Stimulated activated naive CD4-positive, alpha-beta T cell (primary cell): Measurements from ENCODE around the gene CNTNAP2.

Source experiments
- DNase-seq, 6 experiments: peaks; one replicate each; lab custom pipeline; 2025; lab: John Stamatoyannopoulos, UW

Gene CNTNAP2

DNA sequence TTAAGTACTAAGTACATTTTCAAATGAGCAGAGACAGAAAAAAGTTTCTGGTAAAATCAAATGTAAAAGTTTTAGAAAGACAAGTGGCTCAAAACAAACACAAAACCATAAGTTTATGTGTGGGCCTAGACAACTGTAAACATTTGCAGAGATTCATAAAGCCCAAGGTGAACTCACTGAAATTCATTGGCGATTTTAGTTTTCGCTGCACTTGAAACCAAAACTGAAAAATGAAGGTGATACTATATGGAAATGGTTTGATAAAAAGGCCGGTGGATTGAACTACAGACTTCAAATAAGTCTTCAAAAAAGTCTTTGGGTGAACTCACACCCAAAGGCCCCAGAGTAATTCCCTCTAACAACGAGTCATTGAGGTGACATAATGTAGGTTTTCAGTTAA lies 1289.0 kb downstream of the CNTNAP2 start:
- no peak for DNase-seq

DNA sequence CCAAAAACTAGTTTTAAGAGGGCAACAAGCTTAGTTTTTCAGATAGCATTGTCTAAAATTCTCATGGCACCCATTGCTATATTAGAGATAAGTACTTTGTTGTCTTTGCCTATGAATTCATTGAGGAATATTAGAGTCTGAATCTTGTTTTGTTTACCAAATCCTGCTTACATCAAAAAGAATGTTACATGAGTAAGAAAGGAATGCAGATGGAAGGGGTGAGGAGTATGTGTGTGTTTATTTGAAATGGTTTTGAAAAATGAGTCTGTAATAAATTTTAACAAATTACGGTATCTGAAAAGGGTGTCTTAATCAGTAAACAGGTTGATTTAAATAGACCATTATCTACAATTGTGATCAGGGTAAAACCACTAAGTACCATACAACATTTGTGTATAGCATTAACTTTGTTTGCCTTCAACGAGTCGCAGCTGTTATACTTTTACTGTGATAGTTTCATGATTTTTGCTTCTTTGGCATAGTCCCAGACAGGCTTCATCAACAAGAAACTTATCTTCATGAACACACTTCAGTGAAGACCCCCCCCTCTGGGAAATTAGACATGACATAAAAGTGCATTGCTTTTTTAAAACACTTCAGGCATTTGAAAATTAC lies 1290.0 kb downstream of the CNTNAP2 start:
- no peak for DNase-seq

DNA sequence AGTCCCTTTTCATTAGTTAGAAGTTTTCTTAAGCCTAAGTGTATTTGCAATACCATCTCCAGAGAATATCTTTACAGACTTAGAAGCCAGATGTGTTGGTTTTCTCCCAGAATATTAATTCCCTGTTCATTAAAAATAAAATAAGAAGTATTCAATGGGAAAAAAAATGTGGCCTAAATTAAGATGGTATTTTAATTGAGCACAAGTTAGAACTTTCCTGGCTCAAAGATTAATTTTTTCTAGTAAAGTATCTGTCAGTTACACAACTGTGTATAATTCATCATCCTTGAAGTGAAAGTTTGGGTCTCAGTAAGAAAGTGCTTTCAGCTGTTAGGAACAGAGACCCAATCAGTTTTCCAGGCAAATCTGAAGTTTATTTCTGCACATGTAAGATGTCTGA lies 1294.5 kb downstream of the CNTNAP2 start:
- no peak for DNase-seq

DNA sequence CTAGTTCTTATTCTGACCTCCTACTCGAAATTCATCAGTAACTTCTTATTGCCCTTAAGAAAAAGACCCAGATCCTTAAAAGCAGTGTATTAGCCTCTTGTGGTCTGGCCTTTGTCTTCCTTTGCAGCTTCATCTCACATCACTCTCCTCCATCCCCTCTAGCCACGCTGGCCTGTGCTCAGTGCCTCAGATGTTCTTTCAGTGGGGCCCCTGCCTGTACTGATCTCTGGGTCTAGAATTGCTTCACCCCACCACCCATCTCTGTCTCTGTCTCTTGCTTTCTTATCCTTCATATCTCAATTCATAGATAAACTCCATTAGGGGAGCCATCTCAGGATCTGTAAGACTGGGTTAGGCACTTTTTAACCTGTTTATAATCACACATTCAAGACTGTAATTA lies 1295.5 kb downstream of the CNTNAP2 start:
- DNase-seq = no peak

DNA sequence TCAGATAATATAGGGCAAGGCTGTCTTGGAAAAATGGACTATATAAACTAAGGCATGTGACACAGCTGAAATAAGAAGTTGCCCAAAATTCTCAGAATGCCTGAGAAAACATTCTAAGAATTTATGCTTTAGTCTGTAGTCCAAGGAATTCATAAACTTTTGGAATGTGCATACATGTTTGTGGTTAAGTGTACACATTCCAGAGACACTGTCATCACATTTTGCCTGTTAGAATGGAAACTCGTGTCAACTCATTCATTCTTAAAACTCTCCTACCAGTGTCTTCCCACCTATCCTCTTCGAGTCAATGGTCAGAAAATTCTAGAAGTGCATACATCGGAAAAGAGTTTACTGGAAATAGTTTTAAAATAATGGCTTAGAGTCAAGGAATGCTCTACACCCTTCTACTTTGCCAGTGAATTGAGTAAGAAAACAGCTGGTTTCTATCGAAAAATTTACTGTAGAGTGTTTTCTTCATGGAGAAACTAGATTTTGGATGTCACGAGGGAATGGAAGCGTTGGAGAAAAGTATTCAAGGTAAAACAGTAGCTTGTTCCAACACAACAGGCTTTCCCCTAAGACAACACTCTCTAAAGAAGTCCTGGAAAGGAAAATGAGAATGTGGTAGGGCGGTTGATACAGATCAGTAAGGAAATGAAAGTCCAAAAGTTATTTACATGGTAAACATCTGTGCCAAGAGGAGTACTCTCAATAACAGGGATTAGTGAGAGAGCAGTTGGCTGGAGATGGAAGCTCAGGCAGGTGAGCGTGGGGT lies 1296.4 kb downstream of the CNTNAP2 start:
- DNase-seq = no peak

DNA sequence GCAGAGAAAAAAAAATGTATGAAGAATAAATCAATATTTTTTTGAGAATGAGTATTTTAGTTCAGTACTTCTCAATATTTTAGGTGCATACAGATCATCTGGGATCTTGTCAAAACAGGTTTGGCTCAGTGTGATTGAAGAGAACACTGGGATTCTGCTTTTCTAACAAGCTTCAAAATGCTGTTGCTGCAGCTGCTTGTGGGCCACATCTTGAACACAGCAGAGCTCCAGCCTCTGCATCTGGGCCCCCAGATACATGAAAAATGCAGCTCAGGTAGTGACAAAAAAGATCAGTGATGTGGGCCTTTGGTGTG lies 1296.9 kb downstream of the CNTNAP2 start:
- DNase-seq = no peak

DNA sequence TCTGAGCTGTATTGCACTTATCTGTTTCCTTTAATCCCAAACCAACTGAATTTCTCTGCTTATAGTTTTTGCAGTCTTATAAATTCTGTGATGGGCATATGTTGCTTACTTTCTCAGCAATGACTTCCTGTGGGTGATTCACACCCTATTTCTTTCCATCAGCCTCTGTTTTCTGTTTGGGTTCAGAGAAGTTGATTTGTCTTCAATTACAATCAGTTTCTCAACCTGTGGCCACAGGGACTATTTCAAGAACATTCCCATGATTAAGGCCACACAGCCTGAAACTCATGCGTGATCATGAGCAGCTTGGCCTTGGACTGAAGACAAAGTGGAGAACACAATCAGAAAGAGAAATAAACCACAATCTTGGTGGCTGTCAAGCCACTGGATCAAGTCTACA lies 1299.4 kb downstream of the CNTNAP2 start:
- DNase-seq = no peak

DNA sequence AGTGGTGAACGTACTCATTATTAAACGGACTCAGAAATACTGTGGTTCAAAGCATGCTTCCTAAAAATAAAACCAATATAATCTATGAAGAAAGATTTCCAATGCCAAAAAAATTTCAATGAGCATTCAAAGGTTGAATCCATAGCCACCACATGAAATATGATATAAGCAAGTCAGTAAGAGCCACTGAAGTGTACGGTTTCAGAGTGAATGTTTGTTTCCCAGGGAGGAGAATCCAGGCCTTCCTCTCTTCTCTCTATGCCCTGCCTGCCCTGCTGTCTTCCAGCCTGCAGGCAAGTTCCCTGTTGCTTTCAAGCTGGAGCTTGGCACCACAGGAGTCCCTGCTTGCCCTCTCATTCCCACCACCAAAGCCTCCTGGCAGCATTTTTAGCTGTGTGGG lies 1302.4 kb downstream of the CNTNAP2 start:
- no peak for DNase-seq

DNA sequence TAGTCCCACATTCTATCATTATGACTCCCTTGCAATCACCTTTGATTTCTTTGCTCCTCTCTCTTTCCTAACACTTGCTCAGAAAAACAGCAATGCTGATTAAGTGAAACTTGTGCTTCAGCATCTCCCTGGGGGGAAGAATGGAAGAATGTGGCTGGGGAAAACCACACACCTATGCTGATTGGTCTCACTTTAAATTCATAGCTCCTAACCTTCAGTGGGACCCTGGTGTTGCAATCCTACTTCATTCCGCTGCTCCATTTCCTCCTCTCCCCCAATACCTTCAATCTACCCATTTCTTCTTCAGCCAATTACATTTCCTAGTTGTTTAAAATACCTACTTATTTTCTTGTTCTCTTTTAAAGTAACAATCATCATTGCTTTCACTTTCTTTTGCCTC lies 1307.3 kb downstream of the CNTNAP2 start:
- DNase-seq = no peak

DNA sequence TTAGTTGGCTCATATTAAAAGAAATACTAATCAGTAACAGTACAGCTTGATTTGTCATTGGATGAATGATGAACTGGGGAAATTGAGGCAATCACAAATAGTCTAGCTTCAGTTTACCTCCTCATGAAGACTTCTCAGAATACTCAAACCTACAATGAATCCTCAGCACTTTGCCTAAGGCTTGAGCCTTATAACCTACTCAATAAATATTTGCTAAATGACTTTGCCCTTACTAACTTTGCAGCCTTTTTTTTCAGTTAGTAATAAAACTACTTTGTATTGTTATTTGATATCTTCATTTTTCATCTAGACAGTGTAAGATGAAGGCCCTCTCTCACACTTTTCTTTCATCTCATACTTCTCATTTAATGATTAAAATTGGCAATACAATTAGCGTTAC lies 1311.5 kb downstream of the CNTNAP2 start:
- no peak for DNase-seq

DNA sequence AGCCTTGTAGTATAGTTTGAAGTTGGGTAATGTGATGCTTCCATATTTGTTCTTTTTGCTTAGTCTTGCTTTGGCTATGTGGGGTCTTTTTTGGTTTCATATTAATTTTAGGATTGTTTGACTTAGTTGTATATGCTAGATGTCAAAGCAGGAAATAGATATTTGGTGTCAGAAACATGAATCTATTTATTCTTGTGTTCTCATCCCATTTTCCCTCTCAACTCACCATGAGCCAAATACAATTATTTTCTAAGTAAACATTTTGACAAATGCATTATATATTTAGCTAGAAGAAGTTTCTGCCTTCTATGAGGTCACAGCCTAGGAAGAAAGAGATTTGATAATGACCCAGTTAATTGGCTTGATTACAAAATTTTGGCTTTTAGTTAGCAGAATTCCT lies 1313.4 kb downstream of the CNTNAP2 start:
- no peak for DNase-seq

DNA sequence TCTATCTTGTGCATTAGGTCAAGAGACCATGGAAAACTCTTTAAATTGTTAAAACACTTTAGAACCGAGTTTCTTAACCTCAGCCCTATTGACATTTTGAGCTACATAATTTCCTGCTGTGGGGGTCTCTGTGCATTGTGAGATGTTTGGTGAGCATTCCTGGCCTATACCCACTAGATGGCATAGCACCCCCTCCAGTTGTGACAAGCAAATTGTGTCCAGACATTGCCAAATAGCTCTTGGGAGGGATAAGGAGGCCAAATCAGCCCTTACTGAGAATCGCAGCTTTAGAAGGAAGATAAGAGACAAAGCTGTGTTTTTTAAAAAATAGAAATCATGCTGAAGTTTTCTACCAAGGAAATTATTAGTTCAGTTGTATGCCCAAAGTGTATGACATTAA lies 1315.5 kb downstream of the CNTNAP2 start:
- no peak for DNase-seq

DNA sequence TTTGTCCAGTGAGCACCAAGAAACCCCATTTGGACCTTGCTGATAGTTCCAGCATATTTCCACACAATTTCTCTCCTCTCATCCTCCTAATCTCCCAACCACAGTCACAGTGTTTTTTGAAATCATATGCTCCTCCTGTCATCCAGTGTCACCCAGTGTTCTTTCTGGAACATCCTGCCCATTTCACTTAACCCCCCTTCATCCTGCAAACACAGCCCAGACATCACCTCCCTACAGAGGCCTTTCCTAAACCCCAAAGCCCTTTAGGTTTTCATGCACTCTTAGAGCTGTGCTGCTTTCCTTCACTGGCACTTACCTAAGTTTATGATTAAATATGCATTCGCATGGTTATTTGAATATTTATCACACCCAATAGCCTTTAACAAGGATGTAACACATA lies 1316.0 kb downstream of the CNTNAP2 start:
- no peak for DNase-seq

DNA sequence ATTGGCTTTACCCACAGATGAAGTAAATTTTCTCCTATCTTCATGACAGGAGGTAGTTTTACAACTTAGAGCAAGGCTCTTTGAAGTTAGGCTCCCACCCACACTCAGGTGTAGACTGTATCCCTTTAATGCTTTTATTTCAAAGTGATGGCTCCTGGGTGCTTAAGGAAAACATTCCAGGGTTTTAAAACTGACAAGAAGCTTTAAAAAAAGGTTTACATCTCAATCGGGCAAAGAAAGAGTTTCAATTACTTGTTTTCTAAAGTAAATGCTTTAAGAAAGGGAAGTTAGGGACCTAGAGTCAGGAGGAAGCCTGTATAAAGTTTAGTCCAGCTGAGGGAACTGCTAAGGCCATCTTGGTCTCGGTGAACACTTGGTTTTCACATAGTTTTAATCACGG lies 1320.1 kb downstream of the CNTNAP2 start:
- no peak for DNase-seq

DNA sequence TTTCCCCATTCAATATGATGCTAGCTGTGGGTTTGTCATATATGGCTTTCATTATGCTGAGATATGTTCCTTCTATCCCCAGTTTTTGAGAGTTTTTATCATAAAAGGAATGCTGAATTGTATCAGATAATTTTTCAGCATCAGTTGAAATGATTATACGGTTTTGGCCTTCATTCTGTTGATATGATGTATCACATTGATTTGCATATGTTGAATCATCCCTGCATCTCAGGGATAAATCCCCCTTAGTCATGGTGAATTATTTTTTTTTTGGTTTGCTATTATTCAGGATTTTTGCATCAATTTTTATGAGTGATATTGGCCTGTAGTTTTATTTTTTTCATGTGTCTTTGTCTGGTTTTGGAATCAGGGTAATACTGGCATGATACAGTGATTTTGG lies 1321.6 kb downstream of the CNTNAP2 start:
- DNase-seq = no peak

DNA sequence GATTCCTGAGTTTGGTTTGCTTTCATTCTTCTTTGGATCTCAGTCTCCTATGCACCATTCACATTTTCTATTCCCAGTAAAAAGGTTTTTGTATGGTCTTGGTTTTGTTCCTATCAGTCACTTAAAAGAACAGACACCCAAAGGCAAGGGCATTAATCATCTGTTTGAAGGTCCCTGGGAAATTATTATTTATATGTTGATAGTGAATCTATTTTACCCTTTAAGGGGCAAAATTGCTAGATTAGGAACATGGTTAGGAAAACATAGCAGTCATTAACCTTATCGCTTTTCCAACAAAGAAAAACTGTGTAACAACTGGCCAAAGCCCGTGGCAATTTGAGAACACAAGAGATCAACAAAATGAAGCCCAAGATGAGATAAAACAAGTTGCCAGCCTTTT lies 1327.3 kb downstream of the CNTNAP2 start:
- no peak for DNase-seq

DNA sequence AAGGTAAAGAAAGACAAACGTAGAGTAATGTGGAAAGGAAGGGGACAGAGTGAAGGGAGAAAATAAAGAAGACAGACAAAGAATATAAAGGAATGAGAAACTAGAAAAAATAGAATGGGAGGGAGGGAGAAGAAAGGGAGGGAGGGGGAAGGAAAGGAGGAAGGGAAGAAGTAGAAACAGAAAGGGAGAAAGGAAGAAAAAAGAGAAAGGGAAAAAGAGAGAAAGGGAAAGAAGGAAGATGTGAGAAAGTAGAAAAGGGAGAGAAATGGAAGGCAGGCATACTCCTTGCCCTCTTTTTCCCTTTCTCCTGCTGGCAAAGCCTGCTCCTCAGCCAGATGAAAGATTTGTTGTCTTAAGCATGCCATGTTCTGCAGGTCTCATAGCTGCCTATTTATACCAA lies 1336.2 kb downstream of the CNTNAP2 start:
- DNase-seq = no peak

DNA sequence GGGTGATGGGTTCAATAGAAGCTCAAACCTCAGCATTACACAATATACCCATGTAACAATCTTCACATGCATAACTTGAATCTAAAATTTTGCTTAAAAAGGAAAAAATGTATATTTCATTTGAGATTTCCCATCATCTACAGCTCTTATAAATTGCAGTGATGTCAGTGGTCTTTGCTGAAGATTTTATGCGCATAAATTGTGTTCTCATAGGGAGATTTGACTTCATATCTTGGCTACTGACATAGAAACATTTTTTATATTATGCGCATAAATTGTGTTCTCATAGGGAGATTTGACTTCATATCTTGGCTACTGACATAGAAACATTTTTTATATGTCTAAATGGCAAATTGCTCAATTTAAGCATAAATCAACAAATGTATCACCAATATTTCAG lies 1348.6 kb downstream of the CNTNAP2 start:
- DNase-seq = no peak

DNA sequence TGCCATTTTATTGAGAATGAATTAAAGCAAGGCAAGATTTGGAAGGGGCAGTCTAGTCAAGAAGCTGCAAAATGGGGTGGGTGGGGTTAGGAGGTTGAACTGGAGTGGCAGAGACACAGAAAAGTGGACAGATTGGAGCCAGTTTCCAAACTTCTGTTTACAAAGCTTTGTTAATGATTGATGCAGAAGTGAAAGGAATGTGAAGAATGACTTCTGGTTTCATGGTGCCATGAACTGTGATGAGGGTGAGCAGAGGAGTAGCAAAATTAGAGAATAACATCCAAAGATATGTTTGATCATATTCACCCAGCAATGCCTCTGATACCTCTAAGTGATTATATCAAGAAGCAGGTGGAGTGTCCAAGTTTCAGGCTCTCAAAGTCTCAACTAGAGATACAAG lies 1356.0 kb downstream of the CNTNAP2 start:
- no peak for DNase-seq

DNA sequence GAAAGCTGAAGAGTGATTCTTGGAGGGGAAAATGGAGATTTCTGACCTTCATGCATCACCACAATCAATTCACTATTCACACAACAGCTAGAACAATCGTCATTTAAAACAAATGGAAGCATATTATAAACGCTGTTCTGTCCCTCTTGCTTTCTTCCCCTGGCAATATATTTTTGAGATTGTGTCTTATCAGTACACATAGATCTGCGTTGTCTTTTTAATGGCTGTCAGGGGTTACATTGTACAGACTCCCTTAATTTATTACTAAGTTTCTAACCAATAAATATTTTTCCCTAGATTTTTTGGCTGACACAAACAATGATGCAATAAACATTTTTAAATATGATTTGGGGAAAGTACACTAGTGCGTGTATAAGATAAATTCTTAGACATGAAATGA lies 1358.3 kb downstream of the CNTNAP2 start:
- DNase-seq = no peak

DNA sequence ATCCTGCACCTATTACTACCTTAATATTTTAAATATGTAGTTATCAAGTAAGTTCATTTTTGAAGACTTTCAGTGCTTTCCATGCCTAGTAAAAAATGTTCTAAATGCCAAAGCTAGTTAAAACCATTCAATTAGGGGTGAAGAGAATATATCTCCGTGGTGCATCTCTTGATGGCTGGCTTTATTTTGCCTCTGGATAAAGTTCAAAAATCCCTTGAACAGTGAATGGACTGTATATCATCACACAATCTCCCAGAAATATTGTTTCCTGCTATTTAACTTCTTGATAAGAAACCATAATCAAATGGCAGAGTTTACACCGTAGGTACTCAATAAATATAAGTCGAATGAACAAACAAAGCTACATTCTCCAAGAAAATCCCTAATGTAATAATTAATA lies 1360.9 kb downstream of the CNTNAP2 start:
- DNase-seq = no peak

DNA sequence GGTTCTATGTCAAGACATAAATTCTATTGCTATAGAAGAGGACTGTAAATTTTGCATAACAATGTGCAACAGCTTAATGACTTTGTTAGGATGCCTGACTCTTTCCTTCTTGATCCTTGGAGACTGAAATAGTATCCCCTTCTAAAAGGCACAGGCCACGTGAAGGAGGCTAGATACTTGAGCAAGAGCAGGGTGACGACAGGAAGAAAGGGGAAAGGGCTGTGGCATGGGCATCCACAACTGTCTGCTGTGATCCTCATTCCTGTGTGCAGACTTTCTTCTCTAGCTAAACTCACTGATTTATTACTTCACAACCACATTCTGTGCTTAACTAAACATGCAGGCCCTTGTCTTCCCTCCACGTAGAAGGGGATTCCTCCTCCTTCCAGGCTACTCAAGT lies 1362.2 kb downstream of the CNTNAP2 start:
- no peak for DNase-seq

DNA sequence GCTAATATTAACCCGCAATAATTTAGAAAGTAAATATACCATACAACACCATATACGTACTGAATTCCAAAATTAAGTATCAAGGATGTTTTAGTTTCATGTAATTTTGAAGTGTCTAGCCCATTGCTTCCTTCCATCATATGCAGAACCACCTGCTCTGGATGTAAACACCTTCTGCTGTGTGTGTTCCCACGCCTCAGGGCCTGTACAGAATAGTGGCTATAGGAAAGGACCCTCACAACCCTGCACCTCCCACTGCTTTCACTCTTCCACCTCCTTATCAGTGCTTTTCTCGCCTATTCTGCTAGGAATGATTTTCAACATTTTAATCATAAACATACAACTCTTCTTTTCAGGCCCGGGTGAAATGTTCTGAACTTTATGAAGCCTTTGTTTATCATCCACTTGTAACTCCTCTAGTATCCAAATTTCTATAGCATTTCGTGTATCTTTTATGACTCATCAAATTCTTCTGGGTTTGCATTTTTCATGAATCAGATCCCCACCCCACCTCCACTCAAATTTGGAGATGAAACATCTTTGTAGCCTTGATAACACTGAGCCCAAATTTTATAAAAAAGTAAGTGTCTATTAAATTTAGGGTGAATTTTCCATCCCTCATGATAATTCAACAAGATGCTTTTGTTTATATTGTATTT lies 1367.2 kb downstream of the CNTNAP2 start:
- no peak for DNase-seq
